GM12873 (cell line): ENCODE results near the gene DHH.

ENCODE experiments used
- CTCF ChIP-seq: IDR thresholded peaks from 2 replicates; pipeline ENCODE4 v1.5.1; 2012; ENCODE audit warnings: low read depth, mild to moderate bottlenecking, moderate library complexity, low read length, control low read depth; ENCODE audit not compliant: insufficient read depth; ENCODE audit errors: missing control alignments

Gene DHH

DNA sequence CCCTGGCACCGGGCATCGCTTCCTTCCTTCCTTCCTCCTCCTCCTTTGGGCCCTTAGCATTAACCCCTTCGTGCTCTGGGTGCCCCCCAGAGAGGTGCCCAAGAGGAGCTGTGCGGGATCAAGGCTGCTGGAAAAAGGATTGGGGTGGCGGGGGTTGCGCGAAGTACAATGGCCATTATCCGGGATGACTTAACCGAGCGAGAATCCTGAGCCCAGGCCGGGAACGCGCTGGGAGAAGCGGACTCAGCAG lies 2.8 kb downstream of the DHH start:
- TF ChIP-seq CTCF, result no peak

GRCh38 chr12:49091056-49091835 lies 3.4 kb downstream of the DHH start:
- no peak for TF ChIP-seq CTCF

GRCh38 chr12:49089821-49090773 lies 4.5 kb downstream of the DHH start:
- peak; percentile 35 for TF ChIP-seq CTCF

DNA sequence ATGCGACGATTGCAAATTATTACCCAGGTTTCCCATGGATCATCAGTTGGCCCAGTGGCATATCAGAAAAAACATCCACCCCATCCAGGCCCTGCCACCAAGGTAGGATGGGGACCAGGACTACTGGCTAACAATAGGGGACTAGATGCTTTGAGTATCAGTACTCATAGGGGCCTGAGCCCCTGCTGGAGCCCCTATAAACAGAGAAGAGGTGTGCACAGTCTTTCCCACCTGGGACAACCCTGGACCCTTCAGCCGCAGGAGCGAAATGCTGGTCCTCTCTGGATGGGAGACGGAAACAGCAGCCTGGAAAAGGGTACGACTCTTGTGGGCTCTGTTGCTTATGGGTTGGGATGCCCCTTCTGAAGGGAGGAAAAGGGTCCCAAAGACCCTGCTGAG lies 5.7 kb downstream of the DHH start:
- no peak for TF ChIP-seq CTCF

DNA sequence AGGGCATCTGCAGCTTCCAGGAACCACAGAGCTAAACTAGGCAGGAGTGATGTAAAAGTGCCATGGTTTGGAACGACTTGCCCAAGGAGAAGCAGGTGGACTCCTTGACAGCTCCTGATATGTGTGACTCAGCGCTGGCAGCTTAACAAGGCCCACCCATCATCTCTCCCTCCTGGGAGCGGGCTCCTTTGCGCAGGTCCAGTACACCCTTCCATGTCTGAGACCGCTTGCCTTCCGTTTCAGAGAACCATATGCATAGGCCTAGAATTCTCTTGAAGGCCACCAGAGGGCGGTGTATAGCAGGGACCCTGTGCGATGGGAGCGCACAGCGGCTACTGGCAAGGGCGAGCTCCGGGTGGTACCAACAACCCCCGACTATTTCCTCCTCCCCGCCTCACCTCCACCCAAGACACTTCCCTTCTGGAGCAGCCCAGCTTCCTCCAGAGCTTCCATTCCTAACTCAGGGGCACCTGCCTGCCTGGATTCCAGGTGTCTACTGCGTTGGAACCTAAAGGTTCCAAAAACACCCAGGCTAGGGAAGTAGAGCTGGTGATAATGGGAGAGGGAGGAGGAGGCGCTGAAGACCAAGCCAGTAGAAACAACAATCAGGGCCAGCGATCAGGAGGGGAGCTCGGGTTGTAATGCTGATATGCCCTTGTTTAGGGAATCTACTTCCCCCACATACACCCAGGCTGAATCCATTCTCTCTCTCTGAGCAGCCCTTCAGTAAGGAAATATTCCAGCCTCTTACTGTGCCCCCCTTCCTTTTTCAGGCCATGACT lies 6.3 kb downstream of the DHH start:
- TF ChIP-seq CTCF, result peak; percentile 94

DNA sequence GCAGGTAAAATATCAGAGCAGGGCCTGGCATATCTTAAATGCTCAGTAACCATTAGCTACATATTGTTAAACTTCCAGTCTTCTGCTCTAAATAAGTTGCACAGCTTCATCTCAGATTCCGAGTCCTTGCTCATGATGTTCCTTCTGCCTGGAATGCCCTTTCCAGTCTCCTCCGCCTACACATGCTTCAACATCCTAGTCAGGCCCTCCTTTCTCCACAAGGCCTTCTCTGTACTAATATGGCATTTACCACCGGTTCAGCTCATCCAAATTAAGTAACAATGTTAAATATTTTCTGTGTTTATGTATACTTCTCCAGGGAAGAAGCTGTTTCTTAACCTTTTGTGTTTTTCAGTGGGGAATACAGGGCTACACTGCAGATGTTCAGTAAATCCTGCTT lies 8.5 kb downstream of the DHH start:
- TF ChIP-seq CTCF, result no peak

DNA sequence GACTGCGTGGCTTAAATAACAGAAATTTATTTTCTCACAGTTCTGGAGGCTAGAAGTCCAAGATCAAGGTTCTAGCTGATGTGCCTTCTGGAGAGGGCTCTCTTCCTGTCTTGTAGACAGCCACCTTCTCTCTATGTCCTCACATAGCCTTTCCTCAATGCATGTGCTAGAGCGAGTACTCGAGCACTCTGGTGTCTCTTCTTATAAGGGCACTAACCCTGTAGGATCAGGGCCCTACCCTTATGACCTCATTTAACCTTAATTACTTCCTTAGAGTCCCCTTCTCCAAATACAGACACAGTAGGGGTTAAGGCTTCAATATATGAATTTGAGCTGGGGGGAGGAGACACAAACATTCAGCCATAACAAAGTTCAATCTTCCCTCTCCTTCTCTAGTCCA lies 10.2 kb downstream of the DHH start:
- no peak for TF ChIP-seq CTCF
